IPS-18c (cell line): ENCODE results near the gene SPTY2D1.

Experiments used
- H3K4me3 ChIP-seq: 2 replicates; pipeline ENCODE4 v1.7.0; 2013; ENCODE audit warnings: low read depth, mild to moderate bottlenecking, low read length, moderate library complexity; ENCODE audit not compliant: insufficient read depth
- H3K9me3 ChIP-seq: one replicate; pipeline ENCODE4 v1.6.1; 2013; ENCODE audit warnings: mild to moderate bottlenecking, low read length, moderate library complexity; ENCODE audit not compliant: control insufficient read depth, insufficient read depth

SPTY2D1 gene

DNA sequence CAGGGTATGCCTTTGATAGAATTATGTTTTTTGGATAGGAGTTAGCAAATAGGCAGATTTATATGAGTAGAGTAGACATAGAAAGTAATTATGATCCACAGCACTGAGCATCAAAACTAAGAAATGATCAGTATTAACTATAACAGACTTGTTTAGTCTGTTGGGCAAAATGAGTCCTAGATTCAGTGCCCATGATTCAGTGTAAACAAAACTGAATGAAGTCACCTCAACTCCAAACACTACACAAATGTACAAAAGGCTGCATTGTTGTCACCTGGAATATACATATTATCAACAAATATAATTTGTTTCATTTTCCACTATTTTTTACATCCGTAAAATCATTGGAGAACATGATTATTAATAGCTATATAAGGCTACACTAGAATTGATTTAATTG, 52.3 kb downstream of the SPTY2D1 start:
- H3K9me3 ChIP-seq: no peaks in the 10 kb centered on the region

DNA sequence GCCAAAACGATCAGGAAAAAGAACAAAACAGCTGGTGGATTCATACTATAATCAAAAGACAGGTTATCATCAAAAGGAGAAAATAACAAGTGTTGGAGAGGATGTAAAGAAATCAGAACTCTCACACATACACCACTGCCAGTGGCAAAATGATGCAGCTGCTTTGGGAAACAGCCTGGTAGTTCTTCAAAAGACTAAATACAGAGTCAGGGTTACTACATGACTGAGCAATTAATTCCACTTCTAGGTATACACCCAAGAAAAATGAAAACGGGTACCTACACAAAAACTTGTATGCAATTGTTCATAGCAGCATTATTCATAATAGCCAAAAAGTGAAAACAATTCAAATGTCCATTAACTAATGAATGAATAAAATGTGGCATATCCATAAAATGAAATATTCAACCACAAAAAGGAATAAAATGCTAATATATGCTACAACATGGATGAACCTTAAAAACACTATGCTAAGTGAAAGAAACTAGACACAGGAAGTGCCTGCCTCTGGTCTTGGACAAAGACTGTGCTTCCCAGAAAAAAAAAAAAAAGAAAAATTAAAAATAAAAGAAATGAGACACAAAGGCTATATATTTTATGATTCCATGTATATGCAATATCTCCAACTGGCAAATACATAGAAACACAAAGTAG, 53.9 kb downstream of the SPTY2D1 start:
- Histone ChIP-seq H3K4me3 (no peak overlapping the region), H3K9me3 (no peaks in the 10 kb centered on the region)

More for the DNA sequence above, 52.3 kb downstream of the SPTY2D1 start:
- no peak overlapping the region for H3K4me3 ChIP-seq

DNA sequence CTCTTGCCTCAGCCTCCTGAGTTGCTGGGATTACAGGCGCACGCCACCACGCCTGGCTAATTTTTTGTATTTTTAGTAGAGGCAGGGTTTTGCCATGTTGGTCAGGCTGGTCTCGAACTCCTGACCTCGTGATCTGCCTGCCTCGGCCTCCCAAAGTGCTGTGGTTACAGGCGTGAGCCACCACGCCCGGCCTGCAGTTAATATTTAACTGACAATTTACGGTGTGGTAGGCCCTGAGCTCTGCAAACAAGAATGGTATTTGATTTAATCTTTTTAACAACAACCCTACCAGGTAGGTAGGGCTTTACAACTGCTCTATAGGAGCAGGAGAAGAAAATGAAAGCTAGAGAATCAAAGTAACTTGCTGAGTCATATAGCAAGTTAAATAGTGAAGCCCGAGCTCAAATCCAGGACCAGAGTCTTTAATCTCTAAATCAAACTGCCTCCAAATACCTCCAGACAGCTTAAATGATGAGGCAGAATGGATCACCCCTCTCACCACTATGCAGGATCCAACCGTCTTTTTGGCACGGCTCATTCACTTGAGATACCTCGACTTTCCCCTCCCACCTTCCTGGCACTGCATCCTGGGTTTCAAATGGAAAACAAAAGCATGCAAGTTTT, 55.1 kb downstream of the SPTY2D1 start:
- Histone ChIP-seq H3K9me3 (no peaks in the 10 kb centered on the region), H3K4me3 (no peak overlapping the region)

DNA sequence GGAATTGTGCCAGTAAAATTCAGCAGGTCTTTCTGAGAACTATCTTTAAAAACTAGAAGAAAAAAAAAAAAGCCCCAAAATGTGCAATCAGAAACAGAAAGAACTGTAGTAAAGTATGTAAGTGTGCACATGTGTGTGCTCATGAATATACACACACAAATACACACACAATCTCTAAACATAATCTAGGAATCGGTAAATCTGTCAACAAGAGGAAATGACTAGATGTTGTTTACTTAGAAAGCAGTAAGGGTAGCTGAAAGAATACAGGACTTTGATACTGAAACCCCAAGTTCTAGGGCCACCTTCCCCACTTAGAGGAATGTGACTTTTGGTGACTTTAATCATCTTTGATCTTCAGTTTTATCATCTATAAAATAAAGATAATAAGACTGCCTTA, 58.8 kb downstream of the SPTY2D1 start:
- H3K9me3 ChIP-seq: no peaks in the 10 kb centered on the region
- no peak overlapping the region for H3K4me3 ChIP-seq

DNA sequence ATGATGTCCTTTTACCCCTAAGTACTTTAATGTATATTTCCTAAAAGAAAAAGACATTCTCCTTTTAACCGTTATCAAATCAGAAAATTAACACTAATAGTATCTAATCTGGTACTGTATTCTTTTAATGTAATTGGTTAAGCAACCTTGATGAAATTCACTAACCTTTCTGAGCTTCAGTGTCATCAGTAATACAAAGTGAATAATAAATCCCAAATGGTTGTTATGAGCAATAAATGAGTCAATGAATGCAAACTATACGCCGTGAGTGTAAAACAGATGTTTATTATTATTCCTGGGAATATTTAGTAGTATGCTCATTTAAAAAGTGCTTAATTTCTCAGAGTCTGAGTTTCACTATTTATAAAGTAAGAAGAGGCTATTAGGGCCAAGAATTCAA, 67.1 kb downstream of the SPTY2D1 start:
- no peaks in the 10 kb centered on the region for H3K9me3 ChIP-seq
- no peak overlapping the region for H3K4me3 ChIP-seq

DNA sequence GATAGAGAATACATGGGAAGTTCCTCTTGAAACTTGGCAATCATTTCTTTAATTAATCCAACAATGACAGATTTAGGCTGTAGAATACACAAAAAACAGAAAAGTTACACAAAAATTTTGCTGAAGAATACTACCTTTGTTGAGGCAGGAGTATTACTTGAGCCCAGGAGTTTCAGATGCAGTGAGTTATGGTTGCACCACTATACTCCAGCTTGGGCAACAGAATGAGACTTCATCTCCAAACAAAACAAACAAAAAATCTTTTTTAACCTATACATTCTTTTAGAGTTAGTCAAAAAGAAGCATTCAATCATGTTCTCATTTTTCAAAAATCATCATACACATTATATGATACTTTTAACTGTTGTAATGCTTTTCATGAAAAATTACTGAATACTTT, 67.7 kb downstream of the SPTY2D1 start:
- H3K4me3 ChIP-seq: no peak overlapping the region
- H3K9me3 ChIP-seq: no peaks in the 10 kb centered on the region

DNA sequence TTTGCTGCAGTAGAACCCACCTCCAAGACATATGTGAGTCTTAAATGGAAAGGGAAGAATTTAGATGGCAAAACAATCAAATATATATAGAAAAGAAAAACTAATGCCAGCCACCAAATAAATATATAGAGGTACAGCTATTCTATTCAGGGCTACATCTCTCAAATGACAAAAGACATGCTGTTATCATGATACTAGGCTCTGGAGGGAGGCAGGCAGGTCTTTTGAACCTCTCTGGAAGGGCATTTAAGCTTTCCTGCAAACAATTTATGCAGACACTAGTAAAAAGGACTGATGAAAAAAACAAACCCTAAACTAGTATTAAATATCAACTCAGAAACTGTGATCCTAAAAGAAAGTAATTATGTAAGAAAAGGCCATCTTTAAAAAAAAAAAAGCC, 70.0 kb downstream of the SPTY2D1 start:
- H3K4me3 ChIP-seq: no peak overlapping the region
- H3K9me3 ChIP-seq: no peaks in the 10 kb centered on the region

DNA sequence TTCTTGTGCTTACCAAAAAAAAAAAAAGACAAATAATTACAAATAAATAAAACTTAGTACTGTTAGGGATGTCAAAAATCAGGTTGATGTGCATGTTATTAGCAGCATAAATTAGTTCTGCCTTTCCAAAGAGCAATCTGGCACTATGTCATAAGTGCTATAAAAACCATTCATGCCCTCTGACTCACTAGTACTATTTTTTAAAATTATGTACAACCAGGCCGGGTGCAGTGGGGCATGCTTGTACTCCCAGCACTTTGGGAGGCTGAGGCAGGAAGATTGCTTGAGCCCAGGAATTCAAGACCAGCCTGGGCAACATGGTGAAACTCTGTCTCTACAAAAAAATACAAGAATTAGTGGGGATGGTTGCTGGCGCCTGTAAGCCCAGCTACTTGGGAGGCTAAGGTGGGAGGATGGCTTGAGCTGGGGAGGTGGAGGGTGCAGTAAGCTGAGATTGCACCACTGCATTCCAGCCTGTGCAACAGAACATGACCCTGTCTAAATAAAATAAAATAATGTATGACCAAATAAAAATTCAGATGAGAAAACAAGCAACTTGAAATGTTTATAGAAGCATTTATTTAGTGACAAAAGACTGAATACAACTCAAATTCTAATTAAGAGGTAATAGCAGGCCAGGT, 70.9 kb downstream of the SPTY2D1 start:
- H3K4me3 ChIP-seq: no peak overlapping the region
- no peaks in the 10 kb centered on the region for H3K9me3 ChIP-seq
